Prostate gland (tissue), 2 donors: ENCODE measurements around the gene CSKMT. TPM values are rescaled to one million over a fixed set of nuclear protein-coding genes. Genes with fewer than 3 reads are reported as not detected.
A peak's percentile ranks its signal among the peaks of the same experiment; 100 is the strongest.
"Not testable (repeated sequence)": the region's sequence is repeated elsewhere in the genome, so short reads cannot be mapped to it uniquely, and the experiment has no call there.

Experiments
- DNase-seq: peaks from one replicate; pipeline ENCODE4 v3.0.0-alpha.2; 2019; ENCODE audit warnings: low spot score
- H3K27ac ChIP-seq, 2 donors: fragments of 200-600 bp; sonication (generic); 2 replicates each; pipeline ENCODE4 v1.5.1; 2017 to 2019
- H3K27me3 ChIP-seq: fragments of 200-600 bp; sonication (generic); replicated peaks from 2 replicates; pipeline ENCODE4 v1.5.1; 2019; ENCODE audit not compliant: insufficient read depth
- H3K36me3 ChIP-seq, 2 donors: fragments of 200-600 bp; sonication (generic); 1 replicate in 1 of 2; 2 replicates in 1 of 2; pipeline versions ENCODE4 v1.5.1 to v1.8.1; 2017 to 2019
- H3K4me1 ChIP-seq: fragments of 200-600 bp; sonication (generic); replicated peaks from 2 replicates; pipeline ENCODE4 v1.5.1; 2019
- H3K4me3 ChIP-seq, 2 donors: fragments of 200-600 bp; sonication (generic); 2 replicates each; pipeline ENCODE4 v1.5.1; 2017 to 2019
- H3K9me3 ChIP-seq: fragments of 200-600 bp; sonication (generic); 2 replicates; pipeline ENCODE4 v1.5.1; 2017
- CTCF ChIP-seq, 4 experiments: fragments of 200-600 bp in 2 of 4; fragments of 450-650 bp in 2 of 4; sonication (generic) in 2 of 4; IDR thresholded peaks; 1 replicate in 3 of 4; 2 replicates in 1 of 4; pipeline ENCODE4 v1.5.1; 2016 to 2019; ENCODE audit warnings: antibody characterized with exemption in 4 of 4, mild to moderate bottlenecking in 2 of 4, moderate library complexity in 2 of 4
- POLR2A ChIP-seq: fragments of 450-650 bp; IDR thresholded peaks from one replicate; pipeline ENCODE4 v1.6.1; 2016; ENCODE audit warnings: antibody characterized with exemption, mild to moderate bottlenecking
- POLR2AphosphoS5 ChIP-seq: sonication (generic); formaldehyde crosslinking; IDR thresholded peaks from one replicate; pipeline ENCODE4 v1.6.1; 2017; ENCODE audit warnings: antibody characterized with exemption
- WGBS: methylation state at CpG from one replicate; pipeline ENCODE4 v1.1.5; 2018; 5-methylcytosine and 5-hydroxymethylcytosine counted together
- intact Hi-C: fragments of 100-400 bp; cut with DNase I; formaldehyde crosslinking; loops from one replicate; pipeline ENCODE4 v1.14.2; 2022
- total RNA-seq, 2 donors: library from RNA; depleted of rRNA; stranded (reverse); fragments of >200 nt; gene quantifications; one replicate each; pipeline ENCODE4 v1.1.0, GENCODE V29; 2016

CSKMT gene
- total RNA-seq, 2 donors from 2014 or later: 9.7 to 20.2 TPM

- TF ChIP-seq POLR2AphosphoS5 (no peak), POLR2A (no peak), CTCF (IDR thresholded peaks at IDR 0.05) (no peak)
- WGBS: 30% methylated on average over 1 of the region's 1 CpG
- intact Hi-C loops: no loop called here
- H3K27me3 ChIP-seq: no peaks in the 10 kb centered on the region
- no peak overlapping the region for H3K27ac ChIP-seq
- peak overlapping the region in 1 of 2 donors; percentile 6 for H3K4me3 ChIP-seq
- no peak for DNase-seq
- no peaks in the 10 kb centered on the region for H3K4me1 ChIP-seq
- no peaks in the 10 kb centered on the region for H3K9me3 ChIP-seq
- H3K36me3 ChIP-seq: peaks cover 4 to 11% of the 10 kb centered on the region in 2 donors
Observed at GRCh38 chr11:62688491-62688890, 23.4 kb downstream of the CSKMT start.

GRCh38 chr11:62689421-62690183 lies 24.5 kb downstream of the CSKMT start, which contains the start of gene LRRN4CL:
LRRN4CL (minus strand) TSS chr11:62689530; CDS start chr11:62688508, 1,022 bp downstream.
- intact Hi-C loops: no loop called here
- 41% methylated on average over 11 of the region's 11 CpGs for WGBS
- no peaks in the 10 kb centered on the region for H3K4me1 ChIP-seq

GRCh38 chr11:62693624-62694023 lies 28.5 kb downstream of the CSKMT start:
- H3K4me1 ChIP-seq, intact Hi-C loops, H3K4me3 ChIP-seq, H3K27ac ChIP-seq, H3K27me3 ChIP-seq, DNase-seq, H3K9me3 ChIP-seq: not testable (repeated sequence)
- 70% methylated on average over 4 of the region's 4 CpGs for WGBS
- H3K36me3 ChIP-seq: peaks cover 4 to 11% of the 10 kb centered on the region in 2 donors

More at GRCh38 chr11:62689421-62690183, 24.5 kb downstream of the CSKMT start, which contains the start of gene LRRN4CL:
- peaks cover 4 to 11% of the 10 kb centered on the region in 2 donors for H3K36me3 ChIP-seq
- no peak for TF ChIP-seq POLR2A
- no peak for TF ChIP-seq CTCF (IDR thresholded peaks at IDR 0.05)
- no peak for TF ChIP-seq POLR2AphosphoS5
- H3K27ac ChIP-seq: peak within 1 kb of the TSS; percentile 41 to 47
- no peaks in the 10 kb centered on the region for H3K27me3 ChIP-seq
- H3K9me3 ChIP-seq: no peaks in the 10 kb centered on the region
- no peak for DNase-seq
- peak within 1 kb of the TSS in 1 of 2 donors; percentile 6 for H3K4me3 ChIP-seq

GRCh38 chr11:62694455-62695167 lies 29.5 kb downstream of the CSKMT start:
- Histone ChIP-seq H3K9me3 (no peaks in the 10 kb centered on the region), H3K36me3 (peaks cover 4 to 11% of the 10 kb centered on the region in 2 donors), H3K4me1 (no peaks in the 10 kb centered on the region), H3K27ac (no peak overlapping the region), H3K4me3 (no peak overlapping the region), H3K27me3 (no peaks in the 10 kb centered on the region)
- peak; percentile 75 for DNase-seq
- intact Hi-C loops: loop anchor here (5.0 kb wide), 1 partner anchor 312 kb away; no protein-coding TSS in a partner anchor
- TF ChIP-seq POLR2AphosphoS5 (peak; percentile 37), CTCF (IDR thresholded peaks at IDR 0.05) (peak; percentile 31 to 71 (median 66)), POLR2A (no peak)
- 51% methylated on average over 14 of the region's 14 CpGs for WGBS

GRCh38 chr11:62702246-62702645 lies 37.1 kb downstream of the CSKMT start:
- DNase-seq: no peak
- H3K27ac ChIP-seq: no peak overlapping the region
- no peaks in the 10 kb centered on the region for H3K27me3 ChIP-seq
- H3K9me3 ChIP-seq: no peaks in the 10 kb centered on the region
- H3K36me3 ChIP-seq: no peaks in the 10 kb centered on the region
- H3K4me1 ChIP-seq: peaks cover 7% of the 10 kb centered on the region
- no peak overlapping the region for H3K4me3 ChIP-seq
- intact Hi-C loops: no loop called here
- TF ChIP-seq POLR2AphosphoS5: no peak
- TF ChIP-seq CTCF (IDR thresholded peaks at IDR 0.05): no peak
- no peak for TF ChIP-seq POLR2A
- 96% methylated on average over 11 of the region's 11 CpGs for WGBS

GRCh38 chr11:62703921-62704320 lies 38.8 kb downstream of the CSKMT start:
- H3K4me3 ChIP-seq, H3K27ac ChIP-seq, DNase-seq, H3K27me3 ChIP-seq, H3K36me3 ChIP-seq, H3K9me3 ChIP-seq, intact Hi-C loops: not testable (repeated sequence)
- 88% methylated on average over 4 of the region's 4 CpGs for WGBS
- peaks cover 13% of the 10 kb centered on the region for H3K4me1 ChIP-seq
